ENCODE measurements around the gene ABLIM1.

The ABLIM1 gene

DNA sequence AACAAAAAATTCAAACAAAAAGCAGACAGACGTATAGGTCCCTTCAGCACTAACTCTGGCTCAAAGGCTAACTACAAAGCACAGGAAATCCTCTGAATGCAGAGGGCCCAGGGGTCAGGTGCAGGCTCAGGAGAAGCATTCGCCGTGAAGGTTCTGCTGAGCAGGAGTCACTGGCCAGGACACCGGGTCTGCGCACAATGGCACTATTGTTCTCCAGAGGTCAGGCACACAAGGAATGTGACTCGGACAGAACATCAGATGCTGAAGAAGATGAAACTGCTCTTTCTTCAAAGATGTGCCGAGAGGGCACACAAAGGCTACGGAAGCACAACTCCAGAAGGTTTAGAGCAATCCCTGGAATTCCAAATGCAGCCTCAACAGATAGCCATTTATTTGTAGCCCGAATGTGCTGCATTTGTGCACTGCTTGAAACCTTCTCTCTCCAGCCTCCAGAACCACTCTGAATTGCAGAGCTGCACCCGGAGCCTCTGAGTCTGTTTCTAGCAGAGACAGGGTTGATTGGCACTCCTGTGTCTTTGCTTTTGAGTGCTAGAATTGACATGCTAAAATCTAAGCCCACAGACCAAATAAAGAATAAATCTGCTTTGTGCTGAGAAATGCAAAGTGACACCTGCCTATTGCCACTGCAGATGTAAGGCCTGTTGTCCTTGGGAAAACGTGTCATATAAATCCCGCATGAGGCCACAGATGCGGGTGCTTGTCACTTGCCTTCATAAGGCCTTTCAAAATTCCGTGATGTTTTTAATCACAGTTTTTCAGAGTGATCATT lies 168.4 kb downstream of the ABLIM1 start:
- DNase-seq (ENCODE audit: extremely low read depth, low read depth), result no peak
- TF ChIP-seq, protein P1, sequence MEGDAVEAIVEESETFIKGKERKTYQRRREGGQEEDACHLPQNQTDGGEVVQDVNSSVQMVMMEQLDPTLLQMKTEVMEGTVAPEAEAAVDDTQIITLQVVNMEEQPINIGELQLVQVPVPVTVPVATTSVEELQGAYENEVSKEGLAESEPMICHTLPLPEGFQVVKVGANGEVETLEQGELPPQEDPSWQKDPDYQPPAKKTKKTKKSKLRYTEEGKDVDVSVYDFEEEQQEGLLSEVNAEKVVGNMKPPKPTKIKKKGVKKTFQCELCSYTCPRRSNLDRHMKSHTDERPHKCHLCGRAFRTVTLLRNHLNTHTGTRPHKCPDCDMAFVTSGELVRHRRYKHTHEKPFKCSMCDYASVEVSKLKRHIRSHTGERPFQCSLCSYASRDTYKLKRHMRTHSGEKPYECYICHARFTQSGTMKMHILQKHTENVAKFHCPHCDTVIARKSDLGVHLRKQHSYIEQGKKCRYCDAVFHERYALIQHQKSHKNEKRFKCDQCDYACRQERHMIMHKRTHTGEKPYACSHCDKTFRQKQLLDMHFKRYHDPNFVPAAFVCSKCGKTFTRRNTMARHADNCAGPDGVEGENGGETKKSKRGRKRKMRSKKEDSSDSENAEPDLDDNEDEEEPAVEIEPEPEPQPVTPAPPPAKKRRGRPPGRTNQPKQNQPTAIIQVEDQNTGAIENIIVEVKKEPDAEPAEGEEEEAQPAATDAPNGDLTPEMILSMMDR (IDR thresholded peaks at IDR 0.05; ENCODE audit: low read depth, low read length), result no peak

DNA sequence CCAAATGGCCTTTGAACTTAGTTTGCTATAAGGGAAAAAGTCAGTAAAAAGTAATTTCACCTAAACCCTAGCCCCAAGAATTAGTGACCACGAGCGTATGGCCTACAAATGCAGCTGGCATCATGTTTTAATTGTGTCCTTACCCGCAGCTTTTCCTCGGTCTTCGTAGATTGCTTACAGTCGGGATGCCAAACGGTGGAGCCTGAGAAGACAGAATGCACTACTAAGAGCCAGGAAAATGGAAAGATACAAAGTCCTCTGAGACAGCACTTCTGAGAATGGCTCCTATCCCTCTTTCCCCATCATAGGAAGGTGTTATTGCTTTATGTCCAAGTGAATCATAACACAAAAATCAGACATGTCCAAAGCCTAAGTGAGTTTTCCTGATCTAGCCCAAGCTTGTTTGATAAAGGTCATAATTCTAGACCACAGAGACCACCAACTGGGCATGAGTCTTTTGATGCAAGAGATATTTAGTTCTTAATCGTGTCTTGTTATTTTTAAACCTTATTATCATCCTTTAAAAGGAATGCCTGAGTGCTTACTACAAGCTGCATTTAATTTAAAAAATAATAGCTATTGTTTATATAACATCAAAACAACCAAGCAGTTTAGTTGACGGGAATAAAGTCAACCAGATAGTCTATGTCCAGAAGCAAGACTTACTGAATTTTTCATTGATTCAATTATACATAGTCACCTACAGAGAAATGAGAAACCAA lies 170.1 kb downstream of the ABLIM1 start:
- TF ChIP-seq, protein P1 (IDR thresholded peaks at IDR 0.05; ENCODE audit: low read depth, low read length), result no peak
- DNase-seq (ENCODE audit: extremely low read depth, low read depth), result no peak

DNA sequence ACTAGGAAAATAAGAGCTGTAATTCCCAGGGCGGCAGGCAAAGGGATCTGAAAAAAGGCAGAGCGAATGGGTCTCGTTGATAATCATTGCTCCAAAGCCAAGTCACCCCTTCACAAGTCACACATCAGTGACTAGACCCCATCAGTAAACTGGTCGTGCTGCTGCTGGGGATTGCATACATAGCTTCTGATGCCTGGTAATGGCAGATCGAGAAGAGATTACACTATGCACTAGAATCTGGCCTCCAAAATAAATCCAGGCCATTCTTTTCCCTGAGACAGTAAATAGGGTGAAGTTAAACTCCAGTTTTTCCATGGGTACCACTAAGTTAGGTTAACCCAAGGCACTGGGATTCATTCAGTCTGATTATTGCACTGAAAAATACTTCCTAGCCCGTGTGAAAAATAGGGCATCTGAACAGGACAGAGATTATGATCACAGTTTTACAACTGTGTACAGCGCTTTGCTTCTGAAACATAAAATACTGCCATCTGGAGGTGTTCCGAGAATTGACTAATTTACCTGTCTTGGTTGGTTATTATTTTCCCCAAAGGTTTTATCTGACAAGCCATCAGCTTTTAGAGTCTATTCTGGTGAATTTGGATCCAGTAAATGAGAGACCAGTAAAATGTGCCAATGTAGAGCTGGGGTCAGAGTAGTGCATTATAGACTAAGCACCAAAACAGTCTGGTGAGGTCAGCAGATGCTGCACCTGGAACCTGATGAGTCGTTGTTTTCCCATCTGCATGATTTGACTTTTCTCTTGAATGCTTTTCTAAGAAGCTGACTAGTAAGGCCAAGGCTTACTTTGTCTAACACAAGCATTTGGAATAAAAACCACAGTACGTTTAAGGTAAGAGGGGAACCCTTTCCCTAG lies 170.9 kb downstream of the ABLIM1 start:
- TF ChIP-seq, protein P1 (IDR thresholded peaks at IDR 0.05; ENCODE audit: low read depth, low read length), result no peak
- DNase-seq (ENCODE audit: extremely low read depth, low read depth), result no peak

DNA sequence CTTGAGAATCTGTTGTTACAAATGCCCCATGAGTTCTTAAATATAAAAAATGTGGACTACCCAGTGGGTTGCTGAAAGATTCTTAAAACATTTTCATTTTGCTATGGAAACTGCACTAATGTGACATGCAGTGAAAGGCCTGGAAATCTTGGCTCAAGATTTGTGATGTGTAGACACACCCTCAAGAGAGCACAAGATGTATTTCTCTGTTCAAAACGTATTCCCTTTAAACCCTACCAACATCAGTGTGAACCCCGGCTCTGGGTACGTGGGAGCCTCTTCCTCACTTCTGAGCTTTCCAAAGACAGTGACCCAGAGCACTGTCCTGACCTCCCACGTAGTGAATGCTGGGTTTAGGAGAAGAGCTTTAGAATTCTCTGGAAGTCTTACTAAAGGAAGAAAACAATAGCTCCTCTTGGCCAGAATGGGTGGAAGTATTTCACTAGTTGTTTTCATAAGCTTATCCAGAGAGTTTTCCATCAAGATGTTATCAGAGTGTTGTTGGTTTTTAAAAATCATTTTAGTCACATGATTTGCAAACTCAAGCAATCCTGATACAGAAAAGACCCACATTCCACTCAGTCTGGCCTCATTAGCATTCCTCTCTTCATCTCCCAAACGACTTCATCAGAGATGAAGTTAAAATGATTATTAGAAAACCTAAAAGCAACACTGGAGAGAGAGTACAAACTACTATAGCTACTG lies 172.2 kb downstream of the ABLIM1 start:
- TF ChIP-seq, protein P1 (IDR thresholded peaks at IDR 0.05; ENCODE audit: low read depth, low read length), result no peak
- DNase-seq (ENCODE audit: extremely low read depth, low read depth), result no peak

DNA sequence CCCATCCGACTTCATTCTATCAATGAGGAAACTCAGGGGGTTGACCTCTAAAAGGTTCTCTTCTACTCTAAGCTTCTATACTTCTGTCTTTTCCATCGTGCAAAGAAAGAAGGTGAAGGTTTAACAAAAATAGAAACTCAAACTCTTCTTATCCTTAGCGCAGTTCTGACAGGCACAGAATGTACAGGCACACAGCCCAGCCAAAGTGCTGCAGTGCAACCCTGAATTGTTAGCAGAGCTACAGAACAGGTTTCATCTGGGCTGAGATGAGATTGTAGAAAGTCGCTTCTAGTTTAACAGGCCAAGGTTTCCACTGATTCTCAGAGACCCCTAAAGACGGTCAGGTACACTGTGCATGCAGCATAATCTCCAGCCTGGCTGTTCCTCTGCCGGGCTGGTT lies 174.5 kb downstream of the ABLIM1 start:
- TF ChIP-seq, protein P1 (IDR thresholded peaks at IDR 0.05; ENCODE audit: low read depth, low read length), result no peak
- DNase-seq (ENCODE audit: extremely low read depth, low read depth), result no peak

DNA sequence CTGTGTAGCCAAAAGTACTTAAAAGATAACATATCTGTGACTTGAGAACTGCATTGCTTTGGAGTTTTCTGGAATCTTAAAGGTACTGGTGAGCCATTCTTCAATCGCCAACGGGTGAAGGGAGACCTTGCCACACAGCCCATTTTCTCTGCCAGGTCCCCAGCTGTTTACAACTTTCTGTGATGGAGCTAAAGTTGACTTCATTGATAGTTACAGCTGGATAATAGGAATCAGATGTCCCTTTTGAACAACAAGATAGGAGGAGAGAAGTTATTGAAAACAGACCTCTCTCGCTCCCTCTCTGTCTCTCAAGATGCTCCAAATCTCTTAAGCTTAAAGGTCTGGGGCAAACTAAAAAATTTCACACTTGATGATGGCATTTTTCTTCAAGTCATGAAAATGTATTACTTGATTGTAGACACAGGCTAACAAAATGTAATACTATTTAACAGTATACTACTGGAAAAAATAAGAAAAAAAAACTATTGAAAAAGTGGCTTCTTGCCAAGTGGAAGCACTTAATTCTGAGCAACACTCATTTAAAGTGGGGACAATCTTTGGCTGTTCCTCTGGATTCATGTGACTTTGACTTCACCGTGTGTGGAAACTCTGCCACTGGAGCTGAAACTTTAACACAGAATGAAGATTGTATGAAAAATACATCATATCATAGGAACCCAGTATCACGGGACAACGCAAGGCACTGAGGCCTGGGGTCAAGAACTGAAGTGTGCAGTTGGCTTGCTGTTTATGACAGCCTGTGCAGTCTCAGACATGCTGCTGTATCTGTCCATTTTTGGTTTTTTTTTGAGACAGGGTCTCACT lies 175.4 kb downstream of the ABLIM1 start:
- no peak for DNase-seq (ENCODE audit: extremely low read depth, low read depth)
- TF ChIP-seq, protein P1 (IDR thresholded peaks at IDR 0.05; ENCODE audit: low read depth, low read length), result no peak

Data from AG09319 (cell line).